Measurements from ENCODE around the gene TSPAN7.

The TSPAN7 gene

DNA sequence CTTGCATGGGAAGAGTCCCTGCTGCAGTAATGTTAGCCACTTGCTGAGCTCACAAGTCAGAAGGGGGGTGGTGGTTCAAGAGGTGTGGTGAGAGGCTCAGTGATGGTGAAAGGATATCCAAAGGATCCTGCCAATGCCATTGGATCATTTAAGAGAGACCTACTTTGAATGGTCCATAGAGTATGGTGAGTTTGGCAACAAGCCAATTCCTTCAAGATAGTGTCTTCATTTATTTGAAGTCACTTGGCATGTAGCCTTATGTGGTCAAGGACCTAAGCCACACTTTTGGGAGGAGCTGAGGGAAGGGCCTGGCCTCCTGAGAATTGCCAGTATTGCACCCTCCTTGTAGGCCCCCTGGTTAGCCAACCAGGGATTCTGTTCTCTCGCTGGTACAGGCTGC, 87.9 kb downstream of the TSPAN7 start:
- DNase-seq, result peak in 1 of 2 experiments; percentile 4

DNA sequence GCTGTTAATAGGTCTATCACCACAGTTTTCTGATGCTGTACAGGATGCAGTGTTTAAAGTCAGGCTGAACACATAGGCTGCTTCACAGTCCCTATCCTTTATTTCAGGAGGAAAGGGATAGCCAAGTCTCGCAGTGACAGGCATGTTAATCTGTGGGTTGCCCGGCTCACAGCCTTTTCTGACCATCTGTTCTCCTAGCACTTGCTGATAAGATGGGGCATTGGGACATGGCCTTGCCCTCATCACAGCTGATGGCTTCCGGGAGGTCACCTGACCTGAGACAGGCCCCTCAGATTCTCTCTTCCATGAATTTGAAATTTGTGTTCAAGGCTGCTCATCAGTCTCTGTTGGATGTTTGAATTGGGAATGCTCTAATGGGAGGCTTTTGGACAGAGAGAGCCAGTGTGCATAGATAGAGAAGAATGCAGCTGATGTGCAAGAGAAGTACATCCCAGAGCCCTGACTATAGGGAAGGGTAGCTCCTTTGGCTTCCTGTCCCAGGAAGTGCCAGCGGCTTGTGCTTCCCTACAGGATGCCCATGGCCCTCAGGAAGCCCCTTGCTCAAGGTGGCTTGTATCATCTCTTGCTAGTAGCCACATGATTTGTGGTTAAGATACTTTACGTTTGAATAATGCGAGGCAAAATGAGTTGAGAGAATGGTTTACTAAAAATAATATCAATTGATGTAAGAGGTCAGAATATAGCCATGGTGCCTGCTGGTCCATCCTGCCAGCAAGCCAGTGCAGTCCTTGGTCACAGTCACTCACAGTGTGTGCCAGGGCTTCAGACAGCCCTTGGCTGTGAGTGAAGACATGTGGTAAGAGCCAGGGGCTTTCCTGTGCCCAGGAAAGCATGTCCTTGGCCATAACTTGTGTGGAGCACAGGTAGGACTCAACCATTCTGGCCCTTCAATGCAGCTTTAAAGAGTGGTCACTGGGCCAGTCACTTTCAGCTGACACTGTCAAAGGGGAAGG, 88.6 kb downstream of the TSPAN7 start:
- DNase-seq, result no peak

GRCh38 chrX:38651625-38652601, 90.6 kb downstream of the TSPAN7 start:
- no peak for DNase-seq

DNA sequence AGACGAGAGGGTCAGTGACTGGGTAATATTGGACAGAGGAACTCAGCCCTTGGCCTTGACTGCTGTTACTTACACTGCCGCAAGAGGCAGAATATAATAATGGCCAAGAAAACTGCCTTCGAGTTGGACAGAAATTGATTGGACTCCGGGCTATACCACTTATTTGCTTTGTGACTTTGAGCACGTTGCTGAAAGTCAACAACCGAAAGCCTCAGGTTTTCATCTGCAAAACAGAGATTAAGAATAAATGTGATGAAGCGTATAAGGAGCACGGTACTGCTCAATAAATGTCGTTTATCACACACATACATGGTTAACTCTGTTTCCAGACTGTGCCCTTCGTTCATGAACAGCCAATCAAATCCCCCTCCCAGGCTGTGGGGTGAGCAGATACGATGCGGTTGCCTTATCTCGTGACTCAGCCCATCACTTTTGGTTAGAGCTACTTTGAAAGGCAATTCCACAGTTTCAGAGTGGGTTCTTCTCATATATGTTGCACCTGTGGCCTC, 91.6 kb downstream of the TSPAN7 start:
- no peak for DNase-seq

- peak; percentile 10 to 47 for DNase-seq
Measured at GRCh38 chrX:38654302-38654701, 93.0 kb downstream of the TSPAN7 start.

- no peak for DNase-seq
Measured at GRCh38 chrX:38656350-38656915, 95.1 kb downstream of the TSPAN7 start.

DNA sequence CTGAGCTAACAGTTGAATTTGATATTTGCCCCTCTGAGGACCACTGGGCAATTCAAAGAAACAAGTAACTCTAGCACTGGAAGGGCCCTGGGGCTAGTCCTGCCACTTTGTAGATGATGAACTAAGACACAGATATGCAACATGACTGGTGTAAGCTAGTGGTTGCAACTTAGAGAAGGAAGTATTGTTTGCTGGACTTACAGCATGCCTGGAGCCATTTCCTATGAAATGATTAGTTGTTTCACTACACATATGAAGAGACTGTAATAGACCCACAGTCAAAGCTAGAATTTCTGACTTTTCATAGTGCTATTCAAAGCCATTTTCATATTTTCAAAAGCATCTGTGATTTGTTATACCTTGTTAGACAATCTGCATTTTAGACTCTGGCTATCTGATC, 96.2 kb downstream of the TSPAN7 start:
- DNase-seq, result no peak

GRCh38 chrX:38660395-38661102, 99.2 kb downstream of the TSPAN7 start:
- no peak for DNase-seq

DNA sequence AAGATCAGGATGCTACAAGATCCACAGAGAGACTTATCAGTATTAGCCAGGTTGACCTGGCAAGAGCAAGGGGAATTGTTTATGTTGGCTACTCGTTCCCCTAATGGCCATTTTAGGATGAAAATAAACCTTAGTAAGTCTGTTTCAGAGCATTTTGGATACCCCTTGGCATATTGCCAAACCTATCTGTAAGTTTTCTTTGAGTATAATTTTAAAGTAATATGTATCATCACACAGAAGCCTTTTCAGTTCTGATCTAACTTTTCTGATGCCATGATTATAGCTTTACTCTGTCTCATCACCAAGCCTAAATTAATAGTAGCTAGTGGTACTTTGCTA, 99.7 kb downstream of the TSPAN7 start:
- DNase-seq, result no peak

- DNase-seq, result no peak
Measured at GRCh38 chrX:38661561-38661960, 100.2 kb downstream of the TSPAN7 start.

DNA sequence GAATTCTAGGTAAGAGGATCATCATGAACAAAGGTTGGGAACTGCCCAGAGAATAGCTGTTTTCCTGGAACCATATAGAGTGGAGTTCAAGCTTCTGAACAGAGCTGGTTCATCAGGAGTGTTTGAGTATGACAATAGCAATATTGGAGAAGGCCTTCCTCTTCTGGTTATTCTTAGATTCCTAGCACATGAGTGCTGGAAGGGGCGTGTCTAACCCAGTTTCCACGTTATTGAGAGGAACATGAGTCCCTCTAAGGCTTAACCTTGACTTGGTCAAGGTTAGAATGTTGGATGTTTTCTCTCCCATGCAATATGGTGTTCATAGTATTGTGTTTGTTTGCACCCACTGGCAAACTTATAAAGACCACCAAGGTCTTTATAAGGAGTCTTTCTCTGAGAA, 101.3 kb downstream of the TSPAN7 start:
- no peak for DNase-seq

DNA sequence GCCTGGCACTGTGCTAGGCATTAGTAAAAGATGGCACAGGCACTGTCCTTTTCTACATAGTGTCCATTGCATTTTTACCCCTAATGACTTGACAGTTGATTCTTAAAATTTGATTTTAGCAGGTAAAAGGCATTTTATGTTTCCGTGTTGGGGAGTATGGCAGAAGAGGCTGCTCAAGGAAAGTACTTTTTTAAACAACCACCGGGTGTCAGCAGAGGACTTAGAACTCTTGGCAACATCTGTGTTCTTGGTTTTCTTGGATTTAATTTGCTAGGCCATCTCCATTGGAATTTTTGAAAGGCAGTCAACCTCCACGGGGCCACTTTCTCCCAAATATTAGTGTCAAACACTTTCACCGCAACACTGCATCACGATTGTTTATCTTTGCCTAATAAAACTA, 102.9 kb downstream of the TSPAN7 start:
- peak; percentile 10 to 23 for DNase-seq

- DNase-seq, result no peak
Measured at GRCh38 chrX:38666909-38667308, 105.6 kb downstream of the TSPAN7 start.

DNA sequence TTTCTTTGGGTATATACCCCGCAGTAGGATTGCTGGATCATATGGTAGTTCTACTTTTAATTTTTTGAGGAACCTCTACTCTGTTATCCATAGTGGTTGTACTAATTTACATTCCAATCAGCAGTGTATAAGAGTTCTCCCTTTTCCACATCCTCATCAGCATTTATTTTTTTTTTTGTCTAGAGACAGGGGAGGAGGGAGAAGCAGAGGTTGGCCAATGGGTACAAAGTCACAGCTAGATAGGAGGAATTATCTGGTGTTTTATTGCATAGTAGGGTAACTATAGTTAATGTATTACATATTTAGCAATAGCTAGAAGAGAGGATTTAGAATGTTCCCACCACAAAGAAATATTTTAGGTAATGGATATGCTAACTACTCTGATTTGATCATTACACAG, 107.4 kb downstream of the TSPAN7 start:
- no peak for DNase-seq

GRCh38 chrX:38669428-38669827, 108.1 kb downstream of the TSPAN7 start:
- no peak for DNase-seq

DNA sequence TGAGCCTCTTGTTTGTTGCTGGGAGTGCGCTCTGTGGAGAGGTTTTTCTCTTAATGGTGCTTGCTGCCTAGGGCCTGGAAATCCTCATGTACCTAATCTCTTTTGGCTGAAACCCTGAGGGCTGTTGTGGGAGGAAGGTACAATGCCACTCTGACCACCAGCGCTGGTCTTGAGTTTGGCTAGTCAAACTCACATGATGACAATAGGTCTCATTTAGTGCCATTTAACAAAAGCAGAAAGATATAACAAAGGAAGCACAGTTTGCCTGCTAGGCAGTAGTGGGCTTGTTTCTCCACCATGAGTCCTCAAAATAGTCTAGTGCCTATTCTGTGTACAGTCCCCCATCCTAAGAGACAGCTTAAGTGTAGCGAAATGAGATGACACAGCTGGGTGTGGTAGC, 111.3 kb downstream of the TSPAN7 start:
- DNase-seq, result no peak

GRCh38 chrX:38675856-38676255, 114.5 kb downstream of the TSPAN7 start:
- no peak for DNase-seq

- DNase-seq, result no peak
Measured at GRCh38 chrX:38678183-38678582, 116.8 kb downstream of the TSPAN7 start.

GRCh38 chrX:38678821-38679220, 117.5 kb downstream of the TSPAN7 start:
- DNase-seq, result no peak

DNA sequence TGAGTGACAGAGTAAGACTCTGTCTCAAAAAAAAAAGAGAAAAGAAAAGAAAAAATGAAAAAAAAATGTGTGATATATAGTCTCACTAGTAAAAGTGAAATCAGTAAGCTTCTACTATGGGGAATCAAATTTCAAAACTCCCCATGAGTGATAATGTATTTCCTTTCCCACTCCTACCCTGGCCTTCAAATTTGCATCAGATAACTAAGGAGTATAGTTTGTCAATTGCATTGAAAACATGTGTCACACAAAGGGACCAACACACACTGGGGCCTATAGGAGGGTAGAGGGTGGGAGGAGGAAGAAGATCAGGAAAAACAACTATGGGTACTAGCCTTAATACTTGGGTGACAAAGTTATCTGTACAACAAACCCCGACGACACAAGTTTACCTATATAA, 118.4 kb downstream of the TSPAN7 start:
- DNase-seq, result no peak

- DNase-seq, result no peak
Measured at GRCh38 chrX:38682095-38682494, 120.8 kb downstream of the TSPAN7 start.

GRCh38 chrX:38692961-38693360, 131.6 kb downstream of the TSPAN7 start:
- DNase-seq, result no peak
